ENCODE results near the gene PDE1C. TPM values are rescaled to one million over a fixed set of nuclear protein-coding genes. Genes with fewer than 3 reads are reported as not detected.

The PDE1C gene
- total and polyA plus RNA-seq, 2 of the 4 experiments (the other 2 are of a cell fraction): 14.2 to 61.5 TPM

GRCh38 chr7:32001948-32002347 is 68.3 kb downstream of the PDE1C start:
- Histone ChIP-seq H3K36me3 (ENCODE audit: control insufficient read depth, insufficient read depth, low read length) (no peaks in the 10 kb centered on the region), H2AK9ac (replicated peaks; ENCODE audit: low read depth, low read length, poor library complexity) (no peak overlapping the region), H2BK15ac (ENCODE audit: low read depth, low read length) (no peak overlapping the region), H3K4me2 (ENCODE audit: low read depth, low read length) (no peak overlapping the region), H4K91ac (ENCODE audit: insufficient read depth, low read depth, low read length) (no peak overlapping the region), H3K4me1 (ENCODE audit: control insufficient read depth, insufficient read depth, low read length) (peaks cover 5% of the 10 kb centered on the region; the same call in 1 of the 2 replicates), H3K27me3 (ENCODE audit: control insufficient read depth, insufficient read depth, low read length) (no peaks in the 10 kb centered on the region), H2AK5ac (ENCODE audit: low read depth, low read length) (no peak overlapping the region), H3K9me1 (ENCODE audit: insufficient read depth, low read length) (no peaks in the 10 kb centered on the region), H2BK5ac (ENCODE audit: low read depth, low read length, poor library complexity, severe bottlenecking) (no peak overlapping the region), H3K4me3 (ENCODE audit: insufficient read depth, low read depth, low read length) (no peak overlapping the region), H4K8ac (ENCODE audit: low read depth in 2 of 2, low read length in 2 of 2) (no peak overlapping the region), H3K27ac (ENCODE audit: insufficient read depth, low read length) (no peak overlapping the region), H3K56ac (ENCODE audit: extremely low read depth, insufficient read depth, low read length) (no peak overlapping the region), H3K18ac (ENCODE audit: low read depth, low read length) (no peak overlapping the region), H3K9me3 (ENCODE audit: control insufficient read depth, insufficient read depth, low read length) (peaks cover 4% of the 10 kb centered on the region), H2BK20ac (ENCODE audit: low read depth, low read length) (no peak overlapping the region), H4K20me1 (ENCODE audit: insufficient read depth, low read length) (no peaks in the 10 kb centered on the region), H3K23ac (ENCODE audit: low read depth, low read length) (no peak overlapping the region), H4K5ac (ENCODE audit: low read depth, low read length) (no peak overlapping the region), H3K4ac (ENCODE audit: low read depth, low read length) (no peak overlapping the region), H3K14ac (replicated peaks; ENCODE audit: low read depth, low read length) (no peak overlapping the region), H3K79me1 (ENCODE audit: low read depth in 1 of 2, low read length in 2 of 2) (peaks cover 6 to 10% of the 10 kb centered on the region in 2 experiments; a peak in 3 of 4 replicates), H2AFZ (replicated peaks; ENCODE audit: low read length, poor library complexity) (no peak overlapping the region), H2BK120ac (ENCODE audit: low read depth, low read length) (no peak overlapping the region), H3K9ac (ENCODE audit: low read depth, low read length) (no peak overlapping the region)
- BruUV-seq (replicated peaks): no TSS peak
- in situ Hi-C loops (cut with MboI; ENCODE audit: low sequenced_read_pairs) (no loop called here), dilution Hi-C loops (cut with HindIII; ENCODE audit: low sequenced_read_pairs, unreplicated experiment) (no loop called here), intact Hi-C loops (cut with micrococcal nuclease) (no loop called here)
- WGBS, 2 experiments (ENCODE audit: extremely low coverage in 2 of 2, insufficient read length in 1 of 2): 100% methylated on average over 1 of the region's 4 CpGs; no CpG with 5 or more reads in 1 of the 2 experiments
- CTCF ChIA-PET: no interaction called here
- TF ChIP-seq FOS (IDR thresholded peaks at IDR 0.05; ENCODE audit: low read depth, low read length) (no peak), BHLHE40 (IDR thresholded peaks at IDR 0.05; ENCODE audit: low read depth, low read length) (no peak), MAZ (IDR thresholded peaks at IDR 0.05; ENCODE audit: borderline replicate concordance, low read depth, low read length) (no peak), MAFK (IDR thresholded peaks at IDR 0.05; ENCODE audit: low read depth, low read length) (no peak), POLR2A (IDR thresholded peaks at IDR 0.05; ENCODE audit: low read depth, low read length) (no peak), CEBPB (IDR thresholded peaks at IDR 0.05; ENCODE audit: low read depth, low read length) (no peak), RAD21 (IDR thresholded peaks at IDR 0.05; ENCODE audit: low read length) (no peak), CTCF (conservative IDR thresholded peaks at IDR 0.05; ENCODE audit: low read depth, low read length) (no peak), NFE2L2 (IDR thresholded peaks at IDR 0.05; ENCODE audit: low read depth, low read length) (no peak)
- ATAC-seq (ENCODE audit: low read depth) (no peak), DNase-seq (no peak)
- POLR2A ChIA-PET (ENCODE audit: unreplicated experiment): no interaction called here

Data from IMR-90 (cell line).